HT-29 (cell line): ENCODE data around the gene NFKBIA. TPM values are rescaled to one million over a fixed set of nuclear protein-coding genes. Genes with fewer than 3 reads are reported as not detected.
A peak's percentile ranks its signal among the peaks of the same experiment; 100 is the strongest.
"Not testable (repeated sequence)": the region's sequence is repeated elsewhere in the genome, so short reads cannot be mapped to it uniquely, and the experiment has no call there.

Source experiments
- DNase-seq: peaks from one replicate; pipeline ENCODE4 v3.0.0-alpha.2; 2015; ENCODE audit warnings: low spot score
- total RNA-seq: library from RNA; depleted of rRNA; stranded (reverse); fragments of >200 nt; shearing (Covaris generic); gene quantifications from 2 replicates; pipeline ENCODE4 v1.2.3, GENCODE V29; 2014; rRNA removed

NFKBIA gene
- total RNA-seq, 1 experiment from 2014 or later = 116 TPM

DNA sequence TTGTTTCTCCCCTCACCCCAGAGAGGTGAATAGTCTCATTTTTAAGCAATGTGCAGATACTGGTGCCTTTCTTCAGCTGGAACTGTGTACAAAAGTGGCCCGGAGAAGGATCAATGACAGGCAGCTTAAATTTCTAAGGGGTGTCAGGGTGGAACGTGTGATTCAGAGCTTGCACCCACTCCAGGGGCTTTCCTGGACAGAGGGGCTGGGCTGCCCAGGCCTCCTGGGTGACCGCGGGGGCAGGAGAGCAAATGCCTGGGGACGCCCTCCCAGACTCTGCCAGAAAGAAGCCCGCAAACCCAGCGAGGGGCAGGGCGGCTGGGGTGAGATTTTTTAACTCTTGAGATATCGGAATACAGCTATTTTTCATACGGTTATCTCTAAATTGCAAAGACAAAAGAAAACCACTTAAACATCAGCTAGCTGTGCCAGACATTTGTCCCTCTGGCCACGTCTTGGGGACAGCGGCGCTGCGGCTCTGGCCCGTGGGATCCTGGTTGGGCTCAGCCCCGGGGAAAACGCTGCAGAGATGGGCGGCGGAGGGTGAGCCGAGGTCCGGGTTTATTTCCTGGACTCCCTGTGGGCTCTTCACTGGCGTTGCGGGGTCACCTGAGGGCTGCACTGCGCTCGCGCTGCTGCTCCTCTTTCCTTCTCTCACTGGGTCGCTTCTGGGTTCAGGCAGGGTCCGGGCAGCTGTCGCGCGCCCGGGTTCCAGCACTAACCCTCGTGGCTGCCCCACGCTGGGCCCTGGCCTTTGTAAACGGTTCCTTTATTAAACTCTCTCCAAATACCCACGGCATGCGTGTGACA lies 35.8 kb downstream of the NFKBIA start:
- no peak for DNase-seq

DNA sequence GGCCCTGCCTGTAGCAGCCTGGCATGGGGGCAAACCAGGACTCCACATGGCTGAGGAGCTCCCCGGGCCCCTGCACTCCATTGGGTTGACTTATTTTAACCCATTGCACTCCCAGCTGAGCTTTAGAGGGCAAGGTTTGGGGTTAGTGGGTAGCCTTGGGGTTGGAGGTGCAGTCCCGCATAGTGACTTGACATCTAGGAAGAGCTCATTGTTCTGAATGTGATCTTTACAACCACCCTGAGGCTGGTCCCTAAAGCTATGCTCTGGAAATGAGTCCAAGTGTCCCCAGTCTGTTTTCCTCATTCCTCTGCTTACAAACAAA lies 36.4 kb downstream of the NFKBIA start:
- DNase-seq = no peak

GRCh38 chr14:35367056-35367372 lies 37.5 kb downstream of the NFKBIA start:
- no peak for DNase-seq

DNA sequence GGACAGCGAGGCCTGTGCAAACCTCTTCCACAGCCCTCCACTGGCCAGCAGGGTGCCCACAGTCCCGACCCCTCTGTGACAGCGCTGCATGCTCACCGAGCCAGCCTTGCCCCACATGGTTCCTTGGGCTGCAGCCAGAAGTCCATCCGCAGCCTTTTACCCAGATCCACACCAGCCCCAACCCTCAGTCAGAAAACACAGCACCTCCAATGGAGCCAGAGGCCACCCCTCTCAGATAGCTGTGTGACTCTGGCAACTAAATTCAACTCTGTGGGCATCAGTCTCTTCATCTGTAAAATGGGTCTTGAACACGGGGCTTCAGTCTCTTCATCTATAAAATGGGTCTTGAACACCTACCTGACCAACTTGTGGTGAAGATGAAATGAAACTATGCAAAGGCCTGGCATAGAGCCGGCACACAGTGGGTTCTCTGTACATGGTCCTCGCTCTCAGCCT lies 38.0 kb downstream of the NFKBIA start:
- no peak for DNase-seq

DNA sequence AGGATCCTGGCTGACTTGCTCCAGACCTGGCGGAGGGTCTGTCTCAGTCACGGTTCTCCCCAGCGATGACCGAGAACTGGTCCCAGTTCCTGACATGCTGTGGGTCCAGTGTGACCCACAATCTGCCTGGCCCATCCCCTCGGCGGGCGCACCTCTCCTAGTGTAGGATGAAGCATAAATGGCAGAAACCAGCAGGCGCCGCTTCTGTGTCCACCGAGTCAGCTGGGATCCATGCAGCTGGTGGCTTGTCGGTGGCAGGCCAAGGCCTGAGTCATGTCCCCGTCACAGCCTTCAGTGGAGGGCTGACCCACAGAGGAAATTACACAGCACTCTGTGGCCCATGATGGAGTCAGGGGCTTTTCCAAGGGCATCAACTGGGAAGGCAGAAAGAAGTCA lies 38.5 kb downstream of the NFKBIA start:
- no peak for DNase-seq

- DNase-seq = peak; percentile 48
Observed at GRCh38 chr14:35365130-35366055, 39.2 kb downstream of the NFKBIA start.

GRCh38 chr14:35362911-35363374 lies 41.6 kb downstream of the NFKBIA start:
- no peak for DNase-seq

- no peak for DNase-seq
Observed at GRCh38 chr14:35362450-35362849, 42.1 kb downstream of the NFKBIA start.

- no peak for DNase-seq
Observed at GRCh38 chr14:35361141-35361480, 43.4 kb downstream of the NFKBIA start.

DNA sequence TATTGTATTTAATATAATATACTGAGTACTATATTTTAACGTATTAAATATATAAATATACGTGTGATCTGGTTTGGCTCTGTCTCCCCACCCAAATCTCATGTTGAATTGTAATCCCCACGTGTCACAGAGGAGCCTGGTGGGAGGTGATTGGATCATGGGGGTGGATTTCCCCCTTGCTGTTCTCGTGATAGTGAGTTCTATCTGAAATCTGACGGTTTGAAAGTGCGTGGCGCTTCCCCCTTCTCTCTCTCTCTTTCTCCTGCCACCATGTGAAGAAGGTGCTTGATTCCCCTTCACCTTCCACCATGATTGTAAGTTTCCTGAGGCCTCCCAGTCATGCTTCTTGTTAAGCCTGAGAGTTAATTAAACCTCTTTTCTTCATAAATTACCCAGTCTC lies 44.9 kb downstream of the NFKBIA start:
- DNase-seq = not testable (repeated sequence)

GRCh38 chr14:35355981-35356841 lies 48.3 kb downstream of the NFKBIA start:
- peak; percentile 75 for DNase-seq

DNA sequence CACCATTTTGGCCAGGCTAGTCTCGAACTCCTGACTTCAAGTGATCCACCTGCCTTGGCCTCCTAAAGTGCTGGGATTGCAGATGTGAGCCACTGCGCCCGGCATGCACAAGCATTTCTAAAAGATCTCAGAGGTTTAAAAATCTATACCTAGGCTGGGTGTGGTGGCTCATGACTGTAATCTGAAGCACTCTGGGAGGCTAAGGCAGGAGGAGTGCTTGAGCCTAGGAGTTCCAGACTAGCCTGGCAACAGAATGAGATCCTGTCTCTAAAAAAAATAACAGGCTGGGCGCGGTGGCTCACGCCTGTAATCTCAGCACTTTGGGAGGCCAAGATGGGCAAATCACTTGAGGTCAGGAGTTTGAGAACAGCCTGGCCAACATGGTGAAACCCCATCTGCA lies 49.3 kb downstream of the NFKBIA start:
- not testable (repeated sequence) for DNase-seq

DNA sequence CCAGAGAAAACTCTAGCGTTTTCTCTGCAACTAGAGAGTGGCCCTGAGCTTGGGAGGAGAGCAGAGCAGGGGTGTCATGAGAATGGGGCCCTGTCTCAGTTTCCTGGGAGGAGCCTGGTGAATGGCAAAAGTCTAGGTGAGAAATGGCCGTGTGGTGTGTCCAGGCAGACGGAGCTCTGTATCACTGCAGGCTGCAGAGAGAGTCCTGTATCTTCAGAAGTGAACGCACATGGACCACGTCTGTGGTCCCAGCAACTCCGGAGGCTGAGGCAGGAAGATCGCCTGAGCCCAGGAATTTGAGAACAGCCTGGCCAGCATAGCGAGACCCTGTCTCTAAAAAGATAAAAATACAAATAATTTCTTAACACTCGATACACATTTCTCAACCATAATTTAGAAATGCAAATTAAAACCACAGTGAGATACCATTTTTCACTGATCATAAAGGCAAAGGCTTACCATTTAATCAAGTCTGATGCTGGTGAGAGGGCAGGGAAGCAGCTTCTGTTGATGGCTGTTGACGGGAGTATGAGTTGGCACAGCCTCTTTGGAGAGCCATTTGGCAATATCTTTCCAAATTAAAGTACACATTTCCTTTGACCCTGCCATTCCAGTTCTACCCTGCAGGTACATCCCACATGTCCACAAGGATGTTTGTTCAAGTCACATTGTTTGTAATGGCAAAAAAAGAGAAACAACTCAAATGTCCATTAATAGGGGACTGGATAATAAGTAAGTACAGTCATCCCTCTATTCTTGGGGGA lies 51.0 kb downstream of the NFKBIA start:
- DNase-seq = no peak

- DNase-seq = no peak
Observed at GRCh38 chr14:35352274-35353233, 52.0 kb downstream of the NFKBIA start.

DNA sequence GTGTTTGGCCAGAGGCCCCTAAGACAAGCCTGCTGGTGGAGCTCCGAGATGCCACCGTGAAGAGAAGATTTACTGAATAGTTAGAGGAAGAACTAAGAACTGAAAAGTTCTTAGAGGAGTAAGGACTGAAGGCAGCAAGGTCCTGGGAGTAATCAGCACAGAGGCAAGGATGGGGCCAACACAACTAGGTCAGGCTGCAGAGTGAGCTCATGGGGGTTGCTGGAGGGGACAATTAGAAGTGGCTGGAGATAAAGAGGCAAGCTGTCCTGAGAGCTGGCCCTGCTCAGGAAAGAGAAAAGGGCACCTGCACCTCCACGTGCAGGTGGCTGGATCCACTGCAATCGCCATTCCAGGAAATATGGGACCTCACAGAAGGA lies 52.7 kb downstream of the NFKBIA start:
- DNase-seq = no peak

Other genes starting within 250 kb of the NFKBIA start
- 80.3 and 112 TPM in 2 replicates for gene PSMA6, start 112.4 kb downstream of the NFKBIA start, total RNA-seq
- 0.08 TPM in 1 of 2 replicates, not detected in the other for gene INSM2, start 129.4 kb upstream of the NFKBIA start, total RNA-seq